GM19239 (cell line): ENCODE data around the gene CD226.
"Not testable (repeated sequence)": the region's sequence is repeated elsewhere in the genome, so short reads cannot be mapped to it uniquely, and the experiment has no call there.

Experiments used
- DNase-seq: peaks from one replicate; pipeline ENCODE4 v3.0.0; 2011; ENCODE audit warnings: low spot score; ENCODE audit not compliant: insufficient read length
- FAIRE-seq: peaks from 2 replicates; lab custom pipeline; 2011; peaks lifted over from hg19 to GRCh38; lab: Jason Lieb, UNC

The CD226 gene

DNA sequence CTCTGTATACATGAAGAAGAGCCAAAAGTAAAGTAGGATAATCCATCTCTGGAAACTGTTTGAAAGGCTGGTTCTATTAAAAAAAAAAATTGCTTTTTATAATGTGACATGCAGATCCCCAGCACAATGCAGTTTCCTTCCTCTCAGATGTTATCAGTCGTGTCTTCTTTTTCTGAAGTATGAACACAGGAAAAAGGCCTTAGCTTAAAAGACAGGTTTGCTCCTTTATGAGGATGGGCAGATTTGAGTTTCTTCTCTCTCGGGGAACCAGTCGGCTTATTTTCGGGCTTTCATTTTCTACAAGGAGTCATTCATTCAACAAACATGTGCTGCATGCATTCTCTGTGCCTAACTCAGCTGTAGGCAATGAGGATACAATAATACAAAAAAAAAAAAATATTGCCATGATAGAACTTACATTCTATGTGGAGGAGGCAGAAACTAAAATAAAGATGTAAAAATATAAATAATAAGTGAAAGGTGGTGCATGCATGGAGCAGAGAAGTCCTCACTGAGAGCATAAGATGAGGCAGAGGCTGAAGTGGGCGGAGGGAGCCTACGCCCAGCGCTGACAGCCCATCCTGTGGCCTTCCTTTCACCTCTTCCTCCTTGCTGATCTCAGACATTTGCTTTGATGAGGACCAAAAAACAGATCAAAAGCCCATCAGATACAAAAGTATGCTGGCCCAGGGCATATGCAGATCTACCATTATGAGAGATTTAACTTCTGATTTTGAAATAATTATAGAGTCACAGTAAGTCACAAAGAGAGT lies at the start of gene CD226:
TSS of gene CD226 (minus strand) at position 513 of the 773 bp plus-strand sequence. CDS start at position 46, 467 bp downstream.
- DNase-seq (no peak), FAIRE-seq (no peak)

DNA sequence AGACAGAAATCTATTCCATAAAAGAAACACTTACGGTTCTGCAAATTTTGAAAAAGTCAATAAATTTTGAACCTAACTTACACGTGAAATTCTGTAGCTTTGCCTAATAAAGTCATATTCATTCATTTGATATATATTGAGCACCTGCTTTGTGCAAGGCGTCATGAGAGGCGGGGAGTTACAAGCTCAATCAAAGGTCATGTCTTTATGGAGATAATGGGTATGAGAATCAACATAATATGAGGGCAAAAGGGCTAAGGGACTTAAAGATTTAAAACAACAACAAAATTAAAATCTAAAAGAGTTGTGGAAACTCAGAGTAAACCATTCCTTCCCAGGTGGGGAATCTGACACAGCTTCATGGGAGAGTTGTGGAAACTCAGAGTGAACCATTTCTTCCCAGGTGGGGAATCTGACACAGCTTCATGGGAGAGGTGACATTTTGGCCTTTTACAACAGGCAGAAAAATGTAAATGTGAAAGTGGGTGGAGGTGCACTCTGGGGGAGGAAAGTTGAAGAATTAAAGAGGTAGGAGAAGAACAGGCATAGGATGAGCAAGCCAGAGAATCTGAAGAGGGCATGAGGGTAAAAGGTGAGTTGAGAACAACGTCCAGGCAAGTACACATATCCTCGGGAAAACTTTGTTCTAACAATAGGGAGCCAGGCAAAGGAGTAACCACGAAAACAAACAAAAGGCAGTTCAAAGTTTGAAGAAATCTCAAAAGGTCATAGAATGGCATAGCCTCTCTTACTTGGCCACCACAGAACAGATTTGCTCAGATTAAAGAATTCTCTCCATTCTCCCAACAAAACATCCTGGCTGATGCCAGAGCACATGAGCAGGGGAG lies 49.5 kb upstream of the CD226 start:
- no peak for FAIRE-seq
- no peak for DNase-seq

DNA sequence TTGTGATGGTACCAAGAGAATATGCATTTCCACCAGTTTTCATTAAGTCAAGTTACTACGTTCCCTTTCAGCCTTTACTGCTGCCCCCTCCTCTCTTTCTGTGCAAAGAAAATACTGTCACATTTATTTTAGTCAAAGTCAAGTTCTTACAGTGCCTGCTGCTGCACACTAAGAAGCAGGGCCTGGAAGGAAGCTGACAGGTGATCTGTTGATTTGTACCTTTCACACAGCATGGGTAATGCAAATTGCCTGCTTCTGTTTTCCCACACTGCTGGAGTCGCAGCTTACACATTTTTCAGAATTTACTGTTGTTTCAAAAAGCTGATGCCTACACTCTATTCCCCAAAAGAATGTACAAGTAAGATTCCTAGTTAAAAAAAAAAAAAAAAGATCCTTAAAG lies 48.7 kb upstream of the CD226 start:
- no peak for FAIRE-seq
- DNase-seq = no peak

DNA sequence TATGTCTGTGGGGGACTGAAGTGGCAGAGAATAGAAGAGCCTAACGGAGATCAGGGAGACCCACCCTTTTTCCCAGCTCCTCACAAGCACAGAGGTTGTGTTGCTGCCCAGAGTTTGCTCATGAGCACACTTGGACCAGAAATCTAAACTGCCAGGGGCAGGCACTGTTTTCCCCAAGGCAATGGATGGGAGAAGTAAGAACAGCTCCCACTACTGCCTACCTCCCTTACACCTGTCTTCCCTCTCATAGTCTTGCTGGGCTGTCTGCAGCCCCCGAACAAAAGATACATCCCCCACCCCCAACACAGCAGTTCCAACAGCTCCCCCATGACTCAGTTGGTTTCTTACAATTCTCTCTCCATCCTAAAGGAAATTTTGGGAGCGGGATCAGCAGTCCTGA lies 48.1 kb upstream of the CD226 start:
- DNase-seq = no peak
- no peak for FAIRE-seq

DNA sequence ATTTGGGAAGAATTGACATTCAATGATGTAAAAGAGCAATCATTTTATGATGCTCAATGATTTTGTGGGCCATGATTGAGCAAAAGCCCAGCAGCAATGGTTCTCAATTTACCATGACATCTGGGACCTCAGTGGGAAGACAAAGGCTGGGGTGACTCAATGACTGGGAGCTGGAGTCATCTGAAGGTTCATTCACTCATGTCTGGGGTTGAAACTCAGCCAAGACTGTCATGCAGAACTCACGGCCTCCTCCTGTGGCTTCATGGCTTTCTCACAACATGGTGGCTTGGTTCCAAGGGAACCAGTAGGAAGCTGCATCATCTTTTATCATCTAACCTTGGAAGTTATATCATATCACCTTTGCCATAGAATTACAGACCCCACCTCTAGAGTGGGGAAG lies 45.1 kb upstream of the CD226 start:
- FAIRE-seq (no peak), DNase-seq (no peak)

DNA sequence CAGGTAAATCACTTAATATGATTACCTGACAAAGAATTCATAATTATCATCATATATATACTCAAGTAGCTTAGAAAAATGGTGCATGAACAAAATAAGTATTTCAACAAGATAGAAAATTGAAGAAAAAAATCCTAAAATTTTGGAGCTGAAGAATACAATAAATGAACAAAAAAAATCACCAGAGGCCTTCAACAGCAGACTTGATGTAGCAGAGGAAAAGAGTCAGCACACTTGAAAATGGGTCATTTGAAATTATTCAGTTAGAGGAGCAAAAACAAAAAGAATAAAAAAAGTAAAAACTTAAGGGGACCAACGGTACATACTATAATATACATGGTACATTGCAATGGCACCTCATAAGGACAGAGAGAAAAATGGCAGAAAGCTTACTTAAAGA lies 40.2 kb upstream of the CD226 start:
- no peak for FAIRE-seq

DNA sequence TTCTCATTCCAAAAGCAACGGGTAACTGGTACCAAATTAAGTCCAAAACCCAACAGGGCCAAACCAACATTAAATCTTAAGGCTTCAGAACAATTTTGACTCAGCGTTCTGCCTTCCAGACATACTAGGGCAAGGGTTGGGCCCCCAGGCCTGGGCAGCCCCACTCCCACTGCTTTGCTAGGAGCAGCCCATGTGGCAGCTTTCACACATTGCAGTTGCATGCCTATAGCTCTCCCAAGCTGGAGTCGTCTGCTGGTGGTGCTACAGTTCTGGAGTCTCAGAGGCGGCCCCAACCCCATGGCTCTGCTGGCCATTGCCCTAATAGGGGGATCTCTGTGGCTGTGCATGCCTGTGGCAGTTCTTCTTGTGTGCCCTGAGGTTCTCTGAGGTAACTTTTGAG lies 37.6 kb upstream of the CD226 start:
- DNase-seq = no peak
- no peak for FAIRE-seq

More for the DNA sequence above, 40.2 kb upstream of the CD226 start:
- DNase-seq = no peak

DNA sequence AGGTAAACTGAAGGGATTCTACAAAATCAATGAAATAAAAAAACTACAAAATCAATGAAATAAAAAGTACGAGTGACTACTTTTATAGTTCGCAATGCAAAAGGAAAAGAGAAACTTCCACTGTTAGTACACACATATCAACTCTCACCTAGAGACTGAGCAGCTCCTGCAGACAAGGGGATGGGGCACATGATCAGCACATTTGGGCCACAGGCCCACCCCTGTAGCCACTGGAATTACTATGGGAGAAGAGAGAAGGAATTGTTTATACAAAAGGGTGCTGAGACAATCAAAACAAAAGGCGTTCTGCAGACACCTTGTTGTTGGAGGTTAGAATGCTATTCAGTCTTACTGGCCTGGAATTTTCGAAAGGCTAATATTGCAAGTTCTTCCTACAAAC lies 34.7 kb upstream of the CD226 start:
- FAIRE-seq = peak; percentile 74

DNA sequence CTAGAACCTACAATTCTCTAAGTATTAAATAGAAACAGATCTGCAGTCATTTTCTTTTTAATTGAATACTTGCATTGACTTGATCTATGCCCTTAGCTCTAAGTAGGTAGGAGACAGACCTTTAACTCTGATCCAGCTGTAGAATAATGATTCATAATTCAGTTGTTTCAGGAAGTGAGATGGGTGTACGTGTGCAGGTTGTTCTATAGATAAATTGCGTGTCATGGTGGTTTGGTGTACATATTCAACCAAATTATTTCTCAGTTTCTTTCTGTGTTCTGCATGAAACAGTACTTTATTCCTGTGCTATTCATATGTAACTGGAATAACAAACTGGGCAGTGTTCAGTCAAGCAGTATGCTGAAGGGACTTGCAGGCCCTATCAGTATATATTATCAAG lies 34.3 kb upstream of the CD226 start:
- no peak for DNase-seq
- FAIRE-seq = peak; percentile 8

More for the DNA sequence above, 34.7 kb upstream of the CD226 start:
- no peak for DNase-seq

DNA sequence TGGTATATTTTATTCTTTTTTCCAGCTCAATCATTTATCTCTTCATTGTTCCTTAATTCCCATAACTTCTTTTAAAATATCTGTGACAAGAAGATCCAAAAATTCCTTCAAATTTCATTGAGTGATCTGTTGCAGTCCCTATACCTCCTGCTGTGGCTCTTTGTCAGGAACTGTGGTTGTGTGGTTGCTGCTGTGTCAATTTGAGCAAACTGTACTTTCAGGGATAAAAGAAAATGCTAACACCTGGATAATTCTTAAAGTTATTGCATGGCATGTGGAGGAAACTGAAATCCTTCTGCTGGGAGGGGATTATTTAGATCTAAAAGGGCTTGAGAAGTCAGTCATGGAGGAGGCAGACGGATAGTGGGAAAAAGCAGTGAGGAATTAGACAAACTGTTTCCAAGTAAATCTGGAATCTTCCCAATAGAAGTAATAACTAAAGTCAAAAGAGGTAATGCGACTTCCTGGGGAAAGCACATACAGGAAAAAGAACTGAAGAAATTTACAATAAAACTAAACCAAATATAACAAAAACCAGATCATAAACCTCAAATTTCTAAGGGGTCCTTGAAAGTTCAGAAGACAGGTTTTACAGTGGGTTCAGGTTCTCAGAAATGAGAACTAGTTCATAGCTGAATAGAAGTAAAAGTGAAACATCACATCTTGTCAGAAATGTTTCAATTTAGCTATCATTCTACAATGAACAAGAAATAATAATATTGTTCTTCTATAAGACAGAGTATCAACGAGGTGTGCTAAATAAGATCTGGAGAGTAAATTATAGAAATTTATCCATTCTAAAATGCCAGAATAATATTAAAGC lies 33.5 kb upstream of the CD226 start:
- no peak for DNase-seq
- FAIRE-seq = peak; percentile 77

DNA sequence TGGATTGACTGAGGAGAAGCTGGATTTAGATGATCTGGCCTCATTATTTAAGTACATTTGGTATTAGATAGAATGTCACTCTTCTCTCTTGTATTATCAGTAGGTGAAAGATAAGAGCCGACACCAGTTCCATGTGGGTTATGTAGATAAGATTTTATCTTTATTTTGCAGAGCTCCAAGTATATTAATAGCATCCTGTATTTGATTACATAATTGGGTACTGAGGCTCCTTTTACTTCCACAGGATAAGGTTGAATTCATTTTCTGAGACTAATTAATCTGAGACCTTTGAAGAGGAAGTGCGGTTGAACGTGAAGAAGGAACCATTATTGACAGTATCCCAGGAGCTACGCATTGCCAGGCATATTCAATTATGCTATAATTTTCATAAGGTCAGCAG lies 32.8 kb upstream of the CD226 start:
- peak; percentile 67 for FAIRE-seq

DNA sequence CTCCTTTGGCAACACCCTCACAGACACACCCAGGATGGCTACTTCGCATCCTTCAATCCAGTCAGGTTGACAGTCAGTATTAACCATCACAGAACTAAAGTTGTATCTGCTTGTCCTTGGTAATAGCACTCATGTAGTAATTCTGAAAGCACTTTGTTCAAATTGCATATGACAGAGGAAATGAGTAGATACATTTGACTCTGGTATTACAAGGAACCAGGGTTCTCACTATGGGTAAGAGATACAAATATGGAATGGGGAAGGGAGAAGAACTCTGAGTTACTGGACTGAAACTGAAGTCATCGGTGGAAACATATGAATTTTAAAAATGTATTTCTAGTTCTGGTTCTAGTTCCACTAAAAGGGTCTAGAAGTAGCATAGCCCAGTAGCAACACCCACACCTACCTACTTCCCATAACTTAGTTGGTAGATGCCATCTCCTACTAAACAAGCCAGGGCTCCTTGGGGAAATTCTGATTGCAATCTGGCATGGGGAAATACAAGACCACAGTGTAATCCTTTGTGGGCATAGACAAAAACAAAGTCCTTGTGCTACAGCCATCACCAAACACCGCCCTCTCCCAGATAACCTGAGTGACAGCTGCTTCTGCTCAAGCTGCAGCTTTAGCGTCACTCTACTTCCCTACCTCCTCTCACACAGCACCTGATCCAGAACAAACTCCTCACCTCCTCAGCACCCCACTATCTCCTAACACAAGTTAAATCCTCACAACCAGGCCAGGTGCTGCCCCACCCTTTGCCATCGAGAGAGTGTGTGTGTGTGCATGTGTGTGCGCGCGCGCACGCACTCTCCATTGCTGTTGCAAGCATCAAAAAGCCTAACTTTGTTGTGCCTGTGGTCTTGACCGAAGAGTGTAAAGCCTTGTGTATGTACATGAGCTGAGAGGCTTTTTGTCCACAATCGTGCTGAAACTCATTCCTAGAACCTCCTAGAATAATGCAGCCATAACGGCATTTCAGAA lies 31.4 kb upstream of the CD226 start:
- no peak for FAIRE-seq
- DNase-seq = no peak

More for the DNA sequence above, 32.8 kb upstream of the CD226 start:
- DNase-seq = no peak

DNA sequence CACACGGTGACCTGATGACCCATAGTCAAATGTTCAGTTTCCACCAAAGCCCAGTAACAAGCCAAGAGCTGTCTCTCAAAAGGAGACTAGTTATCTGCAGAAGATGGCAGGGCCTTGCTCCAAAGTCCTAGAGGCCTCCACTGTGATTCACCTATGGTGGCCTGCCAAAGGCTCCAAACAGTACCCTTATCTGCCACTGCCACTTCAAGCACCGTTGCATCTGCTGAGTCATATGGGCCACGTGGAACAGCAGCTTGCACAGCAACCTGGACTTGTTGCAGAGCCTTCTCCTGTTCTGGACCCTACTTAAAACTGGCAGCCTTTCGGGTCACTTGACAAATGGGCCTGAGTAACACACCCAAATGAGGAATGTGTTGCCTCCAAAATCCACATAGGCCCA lies 27.6 kb upstream of the CD226 start:
- DNase-seq, FAIRE-seq: not testable (repeated sequence)

DNA sequence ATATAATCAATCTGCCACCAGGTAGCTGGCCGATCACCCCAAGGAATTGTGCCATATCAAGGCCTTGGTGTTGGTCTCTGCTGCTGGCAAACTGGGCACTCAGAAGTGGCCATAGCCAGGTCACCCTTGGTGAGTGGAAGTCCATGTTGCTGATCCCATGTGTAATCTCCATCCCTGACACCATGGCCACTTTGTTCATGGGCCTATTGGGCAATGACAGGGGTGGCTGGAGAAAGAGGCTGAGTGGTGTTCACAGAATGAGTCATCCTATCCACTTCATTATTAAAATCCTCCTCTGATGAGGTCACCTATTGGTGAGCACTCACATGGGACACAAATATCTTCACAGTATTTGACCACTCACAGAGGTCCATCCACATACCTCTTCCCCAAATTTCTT lies 26.7 kb upstream of the CD226 start:
- FAIRE-seq = no peak
- DNase-seq = no peak

DNA sequence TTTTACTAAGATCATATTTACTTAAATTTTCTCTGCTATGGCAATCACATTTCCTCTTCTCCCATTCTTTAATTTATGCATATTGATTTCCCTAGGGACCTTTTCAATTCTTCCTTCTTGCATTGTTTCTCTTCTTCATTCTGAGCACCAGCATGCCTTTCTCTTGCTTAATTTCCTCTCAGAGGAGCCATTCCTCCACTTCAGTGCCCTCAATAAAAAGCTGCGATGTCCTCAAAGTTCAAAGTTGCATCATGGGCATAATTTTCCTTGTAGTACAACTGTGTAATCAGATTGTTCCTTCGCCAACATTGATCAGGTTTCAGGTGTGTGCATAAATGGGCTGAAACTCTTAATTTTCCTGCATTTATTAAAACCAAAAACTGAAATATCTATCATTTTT lies 21.8 kb upstream of the CD226 start:
- FAIRE-seq (no peak), DNase-seq (no peak)

DNA sequence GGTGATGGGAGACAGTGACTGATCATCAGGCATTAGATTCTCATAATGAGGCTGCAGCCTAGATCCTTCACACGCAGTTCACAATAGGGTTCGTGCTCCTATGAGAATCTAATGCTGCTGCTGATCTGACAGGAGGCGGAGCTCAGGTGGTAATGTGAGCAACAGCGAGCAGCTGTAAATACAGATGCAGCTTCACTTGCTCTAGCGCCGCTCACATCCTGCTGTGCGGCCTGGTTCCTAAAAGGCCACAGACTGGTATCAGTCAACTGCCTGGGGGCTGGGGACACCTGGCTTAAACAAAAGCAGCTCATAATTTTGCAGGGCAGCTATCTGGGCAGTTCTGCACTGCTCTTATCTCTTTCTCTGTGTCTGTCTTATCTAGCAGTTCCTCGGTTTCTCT lies 20.4 kb upstream of the CD226 start:
- FAIRE-seq (no peak), DNase-seq (no peak)

DNA sequence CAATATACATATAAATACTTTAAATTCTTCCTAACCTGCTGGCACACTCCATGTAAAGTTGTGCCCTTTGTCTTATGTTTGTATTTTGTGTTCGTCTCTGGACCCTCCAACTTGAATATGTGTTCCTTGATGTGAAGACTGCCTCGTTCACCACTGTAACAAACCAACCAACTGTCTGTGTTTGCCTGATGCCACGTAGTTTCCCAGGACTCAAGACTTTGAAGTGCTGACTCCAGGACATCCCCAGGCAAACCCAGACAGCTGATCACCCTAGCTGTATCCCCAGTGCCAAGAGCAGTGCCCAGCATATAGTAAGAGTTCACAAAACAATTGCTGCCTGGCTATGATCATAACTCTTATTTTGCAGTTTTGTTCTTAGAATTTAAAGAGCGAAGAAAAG lies 15.5 kb upstream of the CD226 start:
- DNase-seq = no peak
- no peak for FAIRE-seq

DNA sequence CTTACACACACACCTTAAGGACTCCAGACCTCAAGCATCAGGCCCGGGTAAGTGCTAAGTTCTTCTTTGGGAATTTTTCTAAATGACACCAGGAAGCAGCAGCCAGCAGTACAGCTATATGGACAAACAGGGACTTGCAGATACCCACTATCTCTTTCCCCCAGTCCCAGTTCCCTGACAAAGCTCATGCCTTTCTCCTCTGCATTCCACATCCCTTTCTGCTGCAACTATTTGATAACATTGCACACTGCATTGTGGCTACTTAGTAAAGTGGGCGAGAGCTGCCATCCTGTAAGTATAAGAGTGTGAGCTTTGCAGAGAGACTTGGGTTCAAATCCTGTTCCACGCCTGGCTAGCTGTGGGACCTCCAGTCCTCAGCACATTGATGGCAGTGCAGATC lies 14.0 kb upstream of the CD226 start:
- DNase-seq (no peak), FAIRE-seq (no peak)

DNA sequence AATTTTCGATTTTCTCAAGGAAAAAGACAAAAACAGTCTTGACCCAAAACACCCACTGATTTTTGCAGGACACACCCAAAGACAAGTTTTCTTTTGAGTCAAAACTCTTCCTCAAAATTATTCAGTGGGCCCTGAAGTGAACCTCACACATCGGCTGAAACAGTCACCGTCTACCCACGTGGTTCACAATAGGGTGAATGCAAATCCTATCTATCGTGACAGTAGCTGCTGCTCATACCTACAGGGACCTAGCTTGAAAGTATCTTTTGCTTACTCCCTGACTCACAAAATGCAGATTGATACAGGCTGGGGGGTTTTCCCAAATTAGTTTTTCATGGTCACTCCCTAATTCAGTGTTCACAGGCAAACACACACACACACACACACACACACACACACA lies 10.7 kb upstream of the CD226 start:
- DNase-seq (no peak), FAIRE-seq (peak; percentile 91)
